HepG2 (cell line): ENCODE results near the gene SLC22A31. TPM values are rescaled to one million over a fixed set of nuclear protein-coding genes. Genes with fewer than 3 reads are reported as not detected.
A peak's percentile ranks its signal among the peaks of the same experiment; 100 is the strongest.

Experiments
- ATAC-seq: fragments of 200-7000 bp; cut with Tn5 transposase; 3 replicates; pipeline ENCODE4 v1.9.1; 2020; ENCODE audit warnings: mild to moderate bottlenecking, moderate library complexity
- BruUV-seq: library from RNA; stranded (reverse); fragments of 400-500 nt; replicated peaks from 2 replicates; lab custom pipeline; 2021; lab: Mats Ljungman, UMichigan
- CTCF ChIA-PET: fragments of 300-600 bp; formaldehyde crosslinking; extraction: SDS; loops from one replicate; lab custom pipeline; 2021; ENCODE audit warnings: low total read pairs, inconsistent platforms, low intra/inter-chr PET ratio; lab: Yijun Ruan, JAX
- POLR2A ChIA-PET: fragments of 350-600 bp; sonication (Branson Sonifier 250); formaldehyde crosslinking; loops from one replicate; lab custom pipeline; 2020; ENCODE audit warnings: antibody characterized with exemption, inconsistent platforms; lab: Yijun Ruan, JAX
- DNase-seq: peaks from one replicate; pipeline ENCODE4 v3.0.0-alpha.2; 2015; ENCODE audit warnings: low spot score
- FAIRE-seq: peaks from 3 replicates; lab custom pipeline; 2011; peaks lifted over from hg19 to GRCh38; lab: Jason Lieb, UNC
- H2AFZ ChIP-seq: one replicate; pipeline ENCODE4 v1.6.1; 2011; ENCODE audit warnings: low read length, inconsistent platforms
- H3K27ac ChIP-seq: fragments of 300-600 bp; 3 replicates; pipeline ENCODE4 v1.8.0; 2011; ENCODE audit warnings: mixed run types, mild to moderate bottlenecking, mixed read lengths, low read length, inconsistent platforms; ENCODE audit not compliant: insufficient read depth; ENCODE audit errors: extremely low read length
- H3K27me3 ChIP-seq, 2 experiments: fragments of 200-600 bp in 1 of 2; 2 replicates in 1 of 2; 3 replicates in 1 of 2; pipeline versions ENCODE4 v1.6.0 to v1.8.0; 2011; ENCODE audit warnings: low read length in 2 of 2, mild to moderate bottlenecking in 2 of 2, moderate library complexity in 2 of 2, inconsistent platforms in 1 of 2; ENCODE audit not compliant: insufficient read depth in 2 of 2, control insufficient read depth in 1 of 2
- H3K36me3 ChIP-seq, 2 experiments: fragments of 200-600 bp in 1 of 2; replicated peaks in 1 of 2; 2 replicates in 1 of 2; 3 replicates in 1 of 2; pipeline versions ENCODE4 v1.5.1 to v1.8.0; 2011; ENCODE audit warnings: low read length in 2 of 2, inconsistent platforms in 1 of 2; ENCODE audit not compliant: insufficient read depth in 2 of 2, control insufficient read depth in 1 of 2
- H3K4me1 ChIP-seq: 2 replicates; pipeline ENCODE4 v1.5.1; 2012; ENCODE audit warnings: low read length, inconsistent platforms; ENCODE audit not compliant: insufficient read depth
- H3K4me2 ChIP-seq: 2 replicates; pipeline ENCODE4 v1.6.0; 2011; ENCODE audit warnings: low read depth, low read length, inconsistent platforms
- H3K4me3 ChIP-seq, 3 experiments: fragments of 200-600 bp in 1 of 3; sonication (generic), shearing (Covaris generic) in 1 of 3; replicated peaks in 1 of 3; 2 replicates each; pipeline ENCODE4 v1.5.1; 2011 to 2016; ENCODE audit warnings: low read length in 3 of 3, inconsistent platforms in 2 of 3, low read depth in 2 of 3, mild to moderate bottlenecking in 2 of 3, control low read depth in 1 of 3, mixed read lengths in 1 of 3; ENCODE audit not compliant: insufficient read depth in 1 of 3
- H3K79me2 ChIP-seq: one replicate; pipeline ENCODE4 v1.6.1; 2011; ENCODE audit warnings: low read length, inconsistent platforms; ENCODE audit not compliant: insufficient read depth
- H3K9ac ChIP-seq: 2 replicates; pipeline ENCODE4 v1.6.0; 2011; ENCODE audit warnings: mild to moderate bottlenecking, low read depth, low read length, inconsistent platforms; ENCODE audit not compliant: insufficient read depth
- H3K9me3 ChIP-seq: 2 replicates; pipeline ENCODE4 v1.5.1; 2012; ENCODE audit warnings: mild to moderate bottlenecking, low read length
- H4K20me1 ChIP-seq: 2 replicates; pipeline ENCODE4 v1.6.0; 2011; ENCODE audit warnings: inconsistent platforms, mild to moderate bottlenecking, low read length, moderate library complexity; ENCODE audit not compliant: insufficient read depth
- AGO1 ChIP-seq: fragments of 200-400 bp; formaldehyde crosslinking; IDR thresholded peaks from 2 replicates; pipeline ENCODE4 v1.6.1; 2017; ENCODE audit warnings: mild to moderate bottlenecking, low read depth, low read length, moderate library complexity; ENCODE audit not compliant: poor library complexity, severe bottlenecking
- GPBP1L1 ChIP-seq: sonication (generic); formaldehyde crosslinking; IDR thresholded peaks from 2 replicates; pipeline ENCODE4 v1.5.0; 2020; ENCODE audit warnings: mild to moderate bottlenecking, missing genetic modification reagents
- MAZ ChIP-seq, 2 experiments: sonication (generic) in 1 of 2; formaldehyde crosslinking in 1 of 2; IDR thresholded peaks; 2 replicates each; pipeline versions ENCODE4 v1.5.0 to v1.6.1; 2012 to 2020; ENCODE audit warnings: low read depth in 2 of 2, mild to moderate bottlenecking in 2 of 2, borderline replicate concordance in 1 of 2, improper control_type of control experiment in 1 of 2, low read length in 1 of 2, missing genetic modification reagents in 1 of 2, moderate library complexity in 1 of 2
- MZF1 ChIP-seq: sonication (generic); formaldehyde crosslinking; IDR thresholded peaks from 2 replicates; pipeline ENCODE4 v1.8.1; 2023; ENCODE audit warnings: mild to moderate bottlenecking, missing genetic modification reagents, borderline replicate concordance
- RCOR2 ChIP-seq: IDR thresholded peaks from 2 replicates; pipeline ENCODE4 v1.6.1; 2016; ENCODE audit warnings: missing biosample characterization, missing genetic modification reagents
- SKI ChIP-seq: fragments of 450-650 bp; IDR thresholded peaks from one replicate; pipeline ENCODE4 v1.6.1; 2018; ENCODE audit warnings: mild to moderate bottlenecking; ENCODE audit not compliant: partially characterized antibody
- SP4 ChIP-seq: sonication (generic); formaldehyde crosslinking; IDR thresholded peaks from 2 replicates; pipeline ENCODE4 v1.8.1; 2023; ENCODE audit warnings: mild to moderate bottlenecking, missing genetic modification reagents
- ZNF18 ChIP-seq: sonication (generic); formaldehyde crosslinking; IDR thresholded peaks from 2 replicates; pipeline ENCODE4 v1.8.0; 2022; ENCODE audit warnings: mild to moderate bottlenecking, missing genetic modification reagents; ENCODE audit not compliant: insufficient replicate concordance
- ZNF251 ChIP-seq: sonication (generic); formaldehyde crosslinking; IDR thresholded peaks from 2 replicates; pipeline ENCODE4 v1.9.0; 2021; ENCODE audit warnings: mild to moderate bottlenecking, missing genetic modification reagents
- ZNF280B ChIP-seq: sonication (generic); formaldehyde crosslinking; IDR thresholded peaks from 2 replicates; pipeline ENCODE4 v1.5.0; 2020; ENCODE audit warnings: missing genetic modification reagents, mild to moderate bottlenecking, borderline replicate concordance
- ZNF552 ChIP-seq: sonication (generic); formaldehyde crosslinking; IDR thresholded peaks from 2 replicates; pipeline ENCODE4 v1.9.0; 2022; ENCODE audit warnings: missing genetic modification reagents, mild to moderate bottlenecking, borderline replicate concordance
- ZNF670 ChIP-seq: sonication (generic); formaldehyde crosslinking; IDR thresholded peaks from 2 replicates; pipeline ENCODE4 v1.8.0; 2022; ENCODE audit warnings: mild to moderate bottlenecking, missing genetic modification reagents, borderline replicate concordance
- ZNF841 ChIP-seq: sonication (generic); formaldehyde crosslinking; IDR thresholded peaks from 2 replicates; pipeline ENCODE4 v1.8.1; 2023; ENCODE audit warnings: missing genetic modification reagents, borderline replicate concordance
- WGBS: methylation state at CpG from one replicate; pipeline ENCODE4 v1.1.6; 2017; ENCODE audit warnings: low lambda C conversion rate; 5-methylcytosine and 5-hydroxymethylcytosine counted together
- in situ Hi-C: cut with HindIII; loops from 2 replicates; pipeline ENCODE4 v1.10.0; 2017; ENCODE audit warnings: low pct_unique_long_range_greater_than_20kb; ENCODE audit not compliant: extremely low pct_ligation_motif_present
- intact Hi-C: fragments of 100-400 bp; cut with micrococcal nuclease; formaldehyde crosslinking; loops from one replicate; pipeline ENCODE4 v1.10.0; 2022; ENCODE audit not compliant: unreplicated experiment
- polyA plus RNA-seq, 8 experiments: library from polyadenylated mRNA; depleted of rRNA in 3 of 8; stranded (reverse) in 7 of 8; unstranded in 1 of 8; fragments of >200 nt; fragmentation: Illumina TruSeq in 4 of 8; extraction: Trizol in 4 of 8; gene quantifications; 2 replicates each; pipeline versions ENCODE4 v1.2.1 to v1.2.3, GENCODE V29; 2011 to 2016; ENCODE audit warnings: low read depth in 4 of 8, missing spikeins in 1 of 8, mixed read lengths in 1 of 8; ENCODE audit not compliant: insufficient read depth in 1 of 8
- total RNA-seq, 5 experiments: library from RNA; depleted of rRNA; stranded (reverse); fragments of >200 nt; fragmentation: Illumina TruSeq; extraction: Trizol; gene quantifications; 2 replicates each; pipeline ENCODE4 v1.2.3, GENCODE V29; 2016; ENCODE audit warnings: low read depth in 1 of 5
- TF ChIP-seq, protein P1 (sequence below): sonication (generic); formaldehyde crosslinking; IDR thresholded peaks from 2 replicates; pipeline ENCODE4 v1.4.0; 2020; ENCODE audit warnings: mild to moderate bottlenecking, missing genetic modification reagents
- TF ChIP-seq, protein P2 (sequence below): sonication (generic); formaldehyde crosslinking; IDR thresholded peaks from 2 replicates; pipeline ENCODE4 v1.8.0; 2022; ENCODE audit warnings: missing genetic modification reagents, mild to moderate bottlenecking, borderline replicate concordance

SLC22A31 gene
- total and polyA plus RNA-seq, 2 of the 13 experiments (the other 11 are each of a cell fraction or from before 2014, with no cell fraction given): 67.3 to 83.3 TPM

DNA sequence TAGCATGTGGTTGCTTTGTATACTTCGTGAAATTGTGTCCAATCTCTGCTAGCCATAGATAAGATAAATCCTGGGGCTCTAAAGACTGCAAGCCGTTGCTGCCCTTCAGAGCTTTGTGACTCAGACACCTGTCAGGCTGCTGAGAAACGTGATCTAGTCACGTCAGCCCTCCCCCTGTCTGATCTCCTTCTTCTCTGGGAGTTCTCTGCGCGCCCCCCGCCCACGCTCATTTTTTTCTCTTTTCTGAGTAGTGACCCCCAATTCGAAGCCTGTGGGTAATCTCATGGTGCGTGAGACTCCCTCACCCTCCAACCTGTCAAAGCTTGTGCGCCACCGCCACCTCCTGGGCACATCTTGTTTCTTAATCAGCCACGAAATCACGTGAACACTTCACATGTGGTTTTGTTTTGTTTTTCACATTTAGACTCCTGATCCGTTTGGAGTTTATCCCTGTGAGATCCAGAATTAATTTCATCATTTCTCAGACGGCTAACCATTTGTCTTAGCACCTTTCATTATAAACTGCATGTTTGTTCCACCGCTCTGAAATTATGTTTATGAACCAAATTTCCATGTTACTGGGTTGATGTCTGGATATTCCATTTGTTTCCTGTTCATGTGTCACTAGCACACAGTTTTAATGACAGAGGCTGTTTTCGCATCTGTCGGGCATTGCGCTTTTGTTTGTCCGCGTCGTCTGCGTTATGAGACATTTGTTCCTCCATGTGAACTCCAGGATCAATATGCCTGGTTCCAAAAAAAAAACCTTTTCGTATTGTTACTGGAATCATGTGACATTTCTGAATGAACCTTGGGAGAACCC, 16.2 kb upstream of the SLC22A31 start:
- Histone ChIP-seq H3K9me3 (no peaks in the 10 kb centered on the region), H3K9ac (peak overlapping the region; percentile 94), H4K20me1 (no peaks in the 10 kb centered on the region), H3K27me3 (no peaks in the 10 kb centered on the region; a peak in 1 of 5 replicates), H3K4me3 (peak overlapping the region; percentile 89 to 96 (median 92)), H3K36me3 (peaks cover 3 to 7% of the 10 kb centered on the region in 2 experiments; a peak in 3 of 5 replicates), H3K27ac (peak overlapping the region; percentile 85), H2AFZ (no peak overlapping the region), H3K79me2 (peaks cover 8% of the 10 kb centered on the region), H3K4me1 (peaks cover 10% of the 10 kb centered on the region; the same call in 1 of the 2 replicates), H3K4me2 (peak overlapping the region; percentile 92)
- DNase-seq: peak; percentile 82
- BruUV-seq: no TSS peak
- WGBS: 2% methylated on average over 25 of the region's 25 CpGs
- intact Hi-C loops: loop anchor here (1.0 to 5.0 kb wide), 3 partner anchors 15 to 274 kb away; partner anchors contain the start of gene CDH15
- CTCF ChIA-PET: interaction anchor here (1.0 to 2.0 kb wide), 4 partner anchors 29 to 274 kb away, joined by 4 to 6 read pairs (median 5); no protein-coding TSS in a partner anchor
- ATAC-seq: peak; percentile 73
- in situ Hi-C loops: no loop called here
- POLR2A ChIA-PET: interaction anchor here (0.6 to 2.5 kb wide), 11 partner anchors 15 to 429 kb away, joined by 3 to 30 read pairs (median 4); partner anchors contain the start of genes GALNS, SLC22A31 and TRAPPC2L
- peak; percentile 99 for FAIRE-seq
- no peak for TF ChIP-seq SKI
- TF ChIP-seq ZNF251: no peak
- TF ChIP-seq ZNF841: no peak
- no peak for TF ChIP-seq ZNF670
- no peak for TF ChIP-seq MAZ (IDR thresholded peaks at IDR 0.05; ENCODE audit: borderline replicate concordance, low read depth, low read length)
- TF ChIP-seq MAZ (CRISPR knock-in tag; IDR thresholded peaks at IDR 0.05; ENCODE audit: low read depth): 0 out of 2 replicates have a peak, but pooled peaks have one; percentile 37
- TF ChIP-seq GPBP1L1 (CRISPR knock-in tag): no peak
- no peak for TF ChIP-seq ZNF552 (CRISPR knock-in tag)
- TF ChIP-seq, protein P1, sequence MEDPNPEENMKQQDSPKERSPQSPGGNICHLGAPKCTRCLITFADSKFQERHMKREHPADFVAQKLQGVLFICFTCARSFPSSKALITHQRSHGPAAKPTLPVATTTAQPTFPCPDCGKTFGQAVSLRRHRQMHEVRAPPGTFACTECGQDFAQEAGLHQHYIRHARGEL: no peak
- TF ChIP-seq, protein P2, sequence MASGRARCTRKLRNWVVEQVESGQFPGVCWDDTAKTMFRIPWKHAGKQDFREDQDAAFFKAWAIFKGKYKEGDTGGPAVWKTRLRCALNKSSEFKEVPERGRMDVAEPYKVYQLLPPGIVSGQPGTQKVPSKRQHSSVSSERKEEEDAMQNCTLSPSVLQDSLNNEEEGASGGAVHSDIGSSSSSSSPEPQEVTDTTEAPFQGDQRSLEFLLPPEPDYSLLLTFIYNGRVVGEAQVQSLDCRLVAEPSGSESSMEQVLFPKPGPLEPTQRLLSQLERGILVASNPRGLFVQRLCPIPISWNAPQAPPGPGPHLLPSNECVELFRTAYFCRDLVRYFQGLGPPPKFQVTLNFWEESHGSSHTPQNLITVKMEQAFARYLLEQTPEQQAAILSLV: no peak
- TF ChIP-seq SP4 (CRISPR knock-in tag): no peak; the same call in 1 of the 2 replicates
- no peak for TF ChIP-seq RCOR2 (CRISPR knock-in tag)
- no peak for TF ChIP-seq MZF1 (CRISPR knock-in tag)
- no peak for TF ChIP-seq ZNF280B (CRISPR knock-in tag)
- no peak for TF ChIP-seq ZNF18 (CRISPR knock-in tag)
- no peak for TF ChIP-seq AGO1
